ENCODE data around the gene TBCC. TPM values are rescaled to one million over a fixed set of nuclear protein-coding genes. Genes with fewer than 3 reads are reported as not detected.
A peak's percentile ranks its signal among the peaks of the same experiment; 100 is the strongest.
"Not testable (repeated sequence)": the region's sequence is repeated elsewhere in the genome, so short reads cannot be mapped to it uniquely, and the experiment has no call there.

Gene TBCC
- total RNA-seq, 2 experiments from 2014 or later = 26.7 to 29.1 TPM

DNA sequence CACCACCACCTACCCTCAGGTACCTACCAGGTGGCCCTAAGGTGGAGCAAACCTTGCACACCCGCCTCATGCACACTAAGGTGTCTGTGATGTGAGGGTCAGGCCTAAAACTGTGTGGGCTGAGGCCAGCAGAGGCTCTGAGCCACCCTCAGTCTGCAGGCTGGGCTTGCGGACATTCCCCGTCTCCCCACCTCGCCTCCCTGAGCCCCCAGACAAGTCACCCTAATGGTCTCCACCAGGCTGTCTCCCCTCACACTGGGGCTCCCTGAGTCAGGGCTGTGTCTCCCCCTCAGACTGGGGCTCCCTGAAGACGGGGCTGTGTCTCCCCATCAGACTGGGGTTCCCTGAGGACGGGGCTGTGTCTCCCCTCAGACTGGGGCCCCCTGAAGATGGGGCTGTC, 36.0 kb downstream of the TBCC start:
- Mint-ChIP-seq H3K4me1 (ENCODE audit: low read depth) (no peaks in the 10 kb centered on the region), H3K9me3 (ENCODE audit: insufficient read depth) (peaks cover 12% of the 10 kb centered on the region), H3K27me3 (ENCODE audit: low read depth) (no peaks in the 10 kb centered on the region), H3K4me3 (no peak overlapping the region), H3K36me3 (ENCODE audit: low read depth) (peaks cover 2% of the 10 kb centered on the region), H3K27ac (no peak overlapping the region)
- POLR2A ChIA-PET = interaction anchor here (0.7 kb wide), 1 partner anchor 36 kb away, joined by 3 read pairs; the partner anchor contains the start of gene TBCC
- CTCF ChIA-PET = no interaction called here
- no peak for ATAC-seq
- DNase-seq = no peak

DNA sequence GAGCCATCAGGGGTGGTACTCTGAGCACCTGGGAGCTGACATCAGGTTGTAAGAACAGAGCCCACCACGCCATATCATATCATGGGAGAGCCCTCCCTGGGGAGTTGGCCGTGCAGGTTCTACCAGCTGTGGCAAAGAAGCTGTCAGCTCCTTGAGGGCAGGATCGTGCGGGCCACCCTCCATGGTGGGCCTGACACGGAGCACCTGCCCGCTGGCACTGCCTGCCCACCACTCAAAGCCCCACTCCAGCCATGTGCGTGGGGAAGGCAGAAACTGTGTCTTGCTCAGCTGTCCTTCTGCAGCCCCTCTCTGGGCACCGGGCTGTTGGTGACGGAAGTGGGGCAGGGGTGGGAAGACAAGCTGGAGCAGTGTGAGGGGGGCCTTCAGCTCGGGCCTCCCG, 37.8 kb downstream of the TBCC start:
- ChIA-PET POLR2A (no interaction called here), CTCF (interaction anchor here (1.7 kb wide), 1 partner anchor 18 kb away, joined by 7 read pairs; no protein-coding TSS in a partner anchor)
- Mint-ChIP-seq H3K4me3 (no peak overlapping the region), H3K36me3 (ENCODE audit: low read depth) (peaks cover 2% of the 10 kb centered on the region), H3K4me1 (ENCODE audit: low read depth) (no peaks in the 10 kb centered on the region), H3K27me3 (ENCODE audit: low read depth) (no peaks in the 10 kb centered on the region), H3K27ac (no peak overlapping the region), H3K9me3 (ENCODE audit: insufficient read depth) (peaks cover 12% of the 10 kb centered on the region)
- no peak for ATAC-seq
- DNase-seq = no peak

DNA sequence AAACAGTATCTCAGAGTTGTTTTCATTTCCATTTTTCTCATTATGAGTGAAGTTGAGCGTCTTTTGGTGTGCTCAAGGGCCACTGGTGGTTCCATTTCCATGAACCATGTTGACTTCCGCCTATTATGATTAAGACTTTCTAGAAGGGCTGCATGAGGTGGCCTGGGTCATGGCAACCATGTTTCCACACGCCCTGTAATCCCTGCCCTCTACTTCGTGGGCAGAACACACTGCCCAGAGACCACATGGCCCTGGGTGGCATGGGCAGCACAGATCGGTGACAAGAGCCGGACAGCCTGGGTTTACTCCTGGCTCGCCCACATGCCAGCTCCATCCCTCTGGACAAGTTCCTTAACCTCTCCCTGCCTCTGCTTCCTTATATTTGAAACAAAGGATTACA, 38.3 kb downstream of the TBCC start:
- DNase-seq = no peak
- CTCF ChIA-PET = interaction anchor here (1.7 kb wide), 1 partner anchor 18 kb away, joined by 7 read pairs; no protein-coding TSS in a partner anchor
- no peak overlapping the region for H3K4me3 Mint-ChIP-seq
- H3K27ac Mint-ChIP-seq = no peak overlapping the region
- no peaks in the 10 kb centered on the region for H3K27me3 Mint-ChIP-seq (ENCODE audit: low read depth)
- H3K36me3 Mint-ChIP-seq (ENCODE audit: low read depth) = peaks cover 2% of the 10 kb centered on the region
- no peaks in the 10 kb centered on the region for H3K4me1 Mint-ChIP-seq (ENCODE audit: low read depth)
- peaks cover 11% of the 10 kb centered on the region for H3K9me3 Mint-ChIP-seq (ENCODE audit: insufficient read depth)
- POLR2A ChIA-PET = no interaction called here
- no peak for ATAC-seq

DNA sequence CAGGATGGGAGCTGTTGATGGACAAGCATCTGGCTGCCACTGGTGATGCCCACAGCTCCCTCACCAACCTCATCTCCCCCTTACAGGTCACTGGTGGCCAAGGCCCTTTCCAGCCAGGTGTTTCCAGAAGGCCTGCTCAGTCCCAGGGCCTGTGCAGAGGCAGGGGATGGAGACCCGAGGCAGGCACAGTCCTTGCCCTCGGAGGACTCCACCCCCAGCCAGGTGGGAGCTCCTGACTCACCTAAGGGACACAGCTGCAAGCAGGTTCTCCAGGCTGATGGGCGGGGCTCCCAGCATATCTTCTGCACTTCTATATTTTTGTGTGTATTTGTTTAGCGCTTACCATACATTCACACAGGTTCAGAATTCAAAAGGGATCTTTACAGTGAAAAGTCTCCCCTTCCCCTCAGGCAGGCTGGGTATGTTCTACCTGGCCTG, 40.9 kb downstream of the TBCC start:
- Mint-ChIP-seq H3K36me3 (ENCODE audit: low read depth) (no peaks in the 10 kb centered on the region), H3K27me3 (ENCODE audit: low read depth) (no peaks in the 10 kb centered on the region), H3K9me3 (ENCODE audit: insufficient read depth) (no peaks in the 10 kb centered on the region), H3K4me1 (ENCODE audit: low read depth) (peaks cover 3% of the 10 kb centered on the region), H3K4me3 (no peak overlapping the region), H3K27ac (no peak overlapping the region)
- ChIA-PET CTCF (interaction anchor here (0.9 kb wide), 2 partner anchors 21 to 43 kb away, joined by 3 read pairs; no protein-coding TSS in a partner anchor), POLR2A (no interaction called here)
- ATAC-seq = no peak
- DNase-seq = no peak

DNA sequence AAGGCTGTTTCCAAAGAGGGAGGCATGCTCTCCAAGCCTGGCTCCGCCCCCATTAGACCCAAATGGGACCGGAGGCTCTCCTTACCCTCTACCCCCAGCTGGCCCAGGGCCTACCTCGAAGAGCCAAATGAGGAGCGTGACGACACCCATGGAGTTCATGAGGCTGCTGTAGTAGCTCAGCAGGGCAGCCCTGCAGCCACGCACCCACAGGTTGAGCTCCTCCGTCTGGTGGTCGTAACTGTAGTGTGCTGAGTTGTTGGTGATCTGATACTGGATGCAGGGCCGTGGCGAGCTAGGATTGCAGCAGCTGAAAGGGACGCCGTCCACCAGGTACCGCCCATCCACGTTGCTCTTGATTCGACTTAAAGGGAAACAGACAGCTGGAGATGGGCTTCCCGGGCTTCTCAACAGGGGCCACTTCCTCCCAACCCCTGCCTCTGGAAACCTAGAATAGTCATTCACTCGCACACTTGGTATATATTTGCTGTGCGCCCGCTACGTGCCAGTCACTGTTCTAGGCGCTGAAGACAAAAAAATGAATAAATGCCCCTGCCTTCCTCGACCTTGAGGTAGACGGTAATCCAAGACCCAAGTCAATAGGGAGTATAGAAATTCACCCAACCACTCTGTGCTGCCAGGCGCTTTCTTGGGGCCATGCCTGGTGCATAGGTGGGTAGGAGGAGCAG, 41.5 kb downstream of the TBCC start:
- Mint-ChIP-seq H3K4me1 (ENCODE audit: low read depth) (peaks cover 3% of the 10 kb centered on the region), H3K4me3 (no peak overlapping the region), H3K9me3 (ENCODE audit: insufficient read depth) (no peaks in the 10 kb centered on the region), H3K27ac (no peak overlapping the region), H3K27me3 (ENCODE audit: low read depth) (no peaks in the 10 kb centered on the region), H3K36me3 (ENCODE audit: low read depth) (no peaks in the 10 kb centered on the region)
- DNase-seq (no peak), ATAC-seq (no peak)
- ChIA-PET CTCF (interaction anchor here (0.9 kb wide), 2 partner anchors 21 to 43 kb away, joined by 3 read pairs; no protein-coding TSS in a partner anchor), POLR2A (no interaction called here)

DNA sequence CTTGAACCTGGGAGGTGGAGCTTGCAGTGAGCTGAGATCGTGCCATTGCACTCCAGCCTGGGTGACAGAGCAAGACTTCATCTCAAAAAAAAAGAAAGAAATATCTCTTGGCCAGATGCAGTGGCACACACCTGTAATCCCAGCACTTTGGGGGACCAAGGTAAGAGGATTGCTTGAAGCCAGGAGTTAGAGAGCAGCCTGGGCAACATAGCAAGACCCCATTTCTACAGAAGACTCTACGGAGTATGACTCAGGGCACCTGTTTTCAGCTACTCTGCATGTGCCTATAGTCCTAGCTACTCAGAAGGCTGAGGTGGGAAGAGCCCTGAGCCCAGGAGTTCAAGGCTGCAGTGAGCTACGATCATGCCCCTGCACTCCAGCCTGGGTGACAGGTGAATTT, 43.1 kb downstream of the TBCC start:
- ATAC-seq; H3K27ac Mint-ChIP-seq; H3K36me3 Mint-ChIP-seq (ENCODE audit: low read depth); H3K9me3 Mint-ChIP-seq (ENCODE audit: insufficient read depth); H3K27me3 Mint-ChIP-seq (ENCODE audit: low read depth); DNase-seq; H3K4me1 Mint-ChIP-seq (ENCODE audit: low read depth); H3K4me3 Mint-ChIP-seq; POLR2A ChIA-PET: not testable (repeated sequence)
- CTCF ChIA-PET = interaction anchor here (0.5 to 1.1 kb wide), 3 partner anchors 23 to 42 kb away, joined by 3 read pairs; no protein-coding TSS in a partner anchor

DNA sequence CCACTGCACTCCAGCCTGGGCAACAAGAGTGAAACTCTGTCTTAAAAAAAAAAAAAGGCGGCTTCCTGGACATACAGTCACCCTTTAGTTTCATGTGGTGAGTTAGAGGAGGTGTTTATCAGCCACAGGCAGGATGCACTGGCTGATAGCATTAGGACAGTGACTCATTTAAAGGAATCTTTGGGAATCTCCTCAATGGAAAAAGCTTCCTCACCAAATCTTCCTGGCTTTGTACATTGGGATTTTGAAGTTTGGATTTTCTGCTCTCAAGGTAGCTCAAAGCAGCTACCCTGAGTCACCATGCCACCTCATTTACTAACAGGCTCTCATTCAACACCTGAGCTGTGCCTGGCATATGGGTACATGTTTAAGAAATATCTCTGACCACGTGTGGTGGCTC, 43.7 kb downstream of the TBCC start:
- H3K4me1 Mint-ChIP-seq (ENCODE audit: low read depth) = peaks cover 3% of the 10 kb centered on the region
- H3K36me3 Mint-ChIP-seq (ENCODE audit: low read depth) = no peaks in the 10 kb centered on the region
- POLR2A ChIA-PET = no interaction called here
- H3K4me3 Mint-ChIP-seq = no peak overlapping the region
- DNase-seq = no peak
- H3K9me3 Mint-ChIP-seq (ENCODE audit: insufficient read depth) = no peaks in the 10 kb centered on the region
- no peaks in the 10 kb centered on the region for H3K27me3 Mint-ChIP-seq (ENCODE audit: low read depth)
- ATAC-seq = no peak
- CTCF ChIA-PET = interaction anchor here (0.5 to 1.3 kb wide), 3 partner anchors 9 to 41 kb away, joined by 3 to 6 read pairs (median 3); no protein-coding TSS in a partner anchor
- no peak overlapping the region for H3K27ac Mint-ChIP-seq

DNA sequence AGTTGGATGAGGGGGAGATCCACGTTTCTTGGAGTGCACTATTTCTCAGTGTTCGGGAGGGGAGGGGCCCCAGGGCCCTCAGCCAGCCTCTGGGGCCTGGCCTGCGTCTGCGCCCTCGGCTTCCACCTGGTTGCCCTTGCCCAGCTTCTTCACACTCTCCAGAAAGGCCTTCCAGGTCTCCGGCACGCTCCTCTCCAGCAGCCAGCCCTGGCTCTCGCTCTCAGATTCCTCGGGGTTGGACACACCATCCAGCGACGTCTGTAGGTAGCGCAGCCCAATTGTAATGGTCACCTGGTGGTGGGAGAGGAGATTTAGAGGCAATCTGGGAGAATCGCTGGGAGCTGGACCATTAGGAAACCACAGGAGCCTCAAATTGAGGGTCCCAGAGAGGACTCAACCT, 47.7 kb downstream of the TBCC start:
- Mint-ChIP-seq H3K27ac (no peak overlapping the region), H3K4me3 (no peak overlapping the region), H3K4me1 (ENCODE audit: low read depth) (peaks cover 22% of the 10 kb centered on the region), H3K36me3 (ENCODE audit: low read depth) (peaks cover 13% of the 10 kb centered on the region), H3K27me3 (ENCODE audit: low read depth) (no peaks in the 10 kb centered on the region), H3K9me3 (ENCODE audit: insufficient read depth) (no peaks in the 10 kb centered on the region)
- DNase-seq = no peak
- POLR2A ChIA-PET = interaction anchor here (0.6 kb wide), 1 partner anchor 91 kb away, joined by 3 read pairs; no protein-coding TSS in a partner anchor
- no peak for ATAC-seq
- CTCF ChIA-PET = no interaction called here

DNA sequence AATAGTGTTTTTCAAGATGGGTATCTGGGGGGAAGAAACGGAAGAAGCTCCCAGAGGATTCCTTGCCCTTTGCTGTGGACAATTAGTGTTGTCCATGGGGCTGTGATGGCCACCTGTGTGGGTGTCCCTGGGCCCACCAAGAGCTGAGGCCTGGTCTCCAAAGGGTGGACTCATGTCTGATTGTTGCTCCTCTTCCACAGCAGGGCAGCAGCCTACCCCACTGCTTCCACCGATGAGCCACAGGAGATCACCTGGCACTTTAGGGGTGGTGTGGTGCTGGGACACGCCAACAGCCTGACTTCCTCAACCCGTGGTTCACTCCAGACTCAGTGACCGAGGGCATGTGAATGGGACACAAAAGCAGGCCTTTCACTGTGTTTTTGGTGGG, 48.6 kb downstream of the TBCC start:
- no peak overlapping the region for H3K4me3 Mint-ChIP-seq
- H3K4me1 Mint-ChIP-seq (ENCODE audit: low read depth) = peaks cover 31% of the 10 kb centered on the region
- peaks cover 23% of the 10 kb centered on the region for H3K36me3 Mint-ChIP-seq (ENCODE audit: low read depth)
- no peak overlapping the region for H3K27ac Mint-ChIP-seq
- no peaks in the 10 kb centered on the region for H3K9me3 Mint-ChIP-seq (ENCODE audit: insufficient read depth)
- ATAC-seq (no peak), DNase-seq (no peak)
- no peaks in the 10 kb centered on the region for H3K27me3 Mint-ChIP-seq (ENCODE audit: low read depth)
- CTCF ChIA-PET = interaction anchor here (1.1 to 6.4 kb wide), 2 partner anchors 29 to 35 kb away, joined by 3 to 53 read pairs; no protein-coding TSS in a partner anchor
- POLR2A ChIA-PET = interaction anchor here (0.7 to 1.0 kb wide), 2 partner anchors 29 to 74 kb away, joined by 3 to 6 read pairs; no protein-coding TSS in a partner anchor

DNA sequence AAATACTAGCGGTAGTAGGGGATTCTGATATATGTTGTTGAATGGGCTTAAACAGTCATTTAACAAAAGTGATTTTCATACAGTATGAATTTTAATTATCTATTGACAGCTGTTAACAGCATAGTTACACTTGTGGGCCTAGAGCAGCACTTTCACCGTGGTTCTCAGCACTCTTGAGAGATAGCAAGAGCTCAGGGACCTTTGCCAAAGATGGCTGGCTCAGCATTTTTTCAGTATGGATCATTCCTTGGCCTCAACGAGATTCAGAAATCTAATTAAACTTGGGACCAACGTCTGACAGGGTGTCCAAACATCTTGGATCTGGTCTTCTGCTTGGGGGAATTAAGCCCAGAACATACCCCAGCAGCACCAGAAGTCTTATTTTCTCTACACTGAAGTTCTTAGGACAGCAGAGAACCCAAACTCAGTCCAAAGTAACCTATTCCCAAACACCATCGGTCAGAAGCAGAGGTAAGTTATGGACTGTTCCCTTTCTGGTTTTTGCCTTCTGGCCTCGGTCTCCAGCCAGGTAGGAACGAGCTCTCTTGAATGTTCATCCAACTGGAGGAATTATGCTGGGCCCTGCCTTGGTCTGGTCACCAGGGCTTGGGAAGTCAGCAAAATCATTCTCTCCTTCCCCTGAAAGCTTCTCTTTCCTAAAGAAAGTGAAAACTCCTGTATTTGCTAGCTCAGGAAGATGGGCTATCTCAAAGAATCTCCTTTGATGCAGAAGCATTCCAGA, 49.2 kb downstream of the TBCC start:
- peaks cover 34% of the 10 kb centered on the region for H3K4me1 Mint-ChIP-seq (ENCODE audit: low read depth)
- ATAC-seq (no peak), DNase-seq (no peak)
- no peaks in the 10 kb centered on the region for H3K9me3 Mint-ChIP-seq (ENCODE audit: insufficient read depth)
- H3K27ac Mint-ChIP-seq = no peak overlapping the region
- no peak overlapping the region for H3K4me3 Mint-ChIP-seq
- POLR2A ChIA-PET = interaction anchor here (0.7 to 1.0 kb wide), 2 partner anchors 29 to 75 kb away, joined by 3 to 6 read pairs; no protein-coding TSS in a partner anchor
- no peaks in the 10 kb centered on the region for H3K27me3 Mint-ChIP-seq (ENCODE audit: low read depth)
- CTCF ChIA-PET = interaction anchor here (1.1 to 6.4 kb wide), 2 partner anchors 29 to 34 kb away, joined by 3 to 53 read pairs; no protein-coding TSS in a partner anchor
- peaks cover 23% of the 10 kb centered on the region for H3K36me3 Mint-ChIP-seq (ENCODE audit: low read depth)

DNA sequence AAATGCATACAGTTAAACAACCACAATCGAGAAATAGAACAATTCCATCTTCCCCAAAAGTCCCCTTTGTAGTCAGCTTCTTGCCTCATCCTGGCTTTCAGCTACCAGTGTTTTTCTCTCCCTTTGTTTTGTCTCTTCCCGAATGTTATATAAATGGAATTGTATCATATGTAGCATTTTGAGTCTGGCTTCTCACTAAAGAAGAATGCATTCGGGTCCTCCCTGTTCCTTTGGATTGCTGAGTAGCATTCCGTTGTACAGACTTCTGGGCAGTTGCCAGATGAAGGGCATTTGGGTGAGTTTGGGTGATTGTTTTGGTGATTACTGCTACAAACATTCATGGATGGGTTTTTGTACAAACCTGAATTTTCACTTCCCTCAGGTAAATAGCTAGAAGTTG, 51.3 kb downstream of the TBCC start:
- H3K4me3 Mint-ChIP-seq = no peak overlapping the region
- DNase-seq (no peak), ATAC-seq (no peak)
- POLR2A ChIA-PET = interaction anchor here (0.9 to 1.9 kb wide), 4 partner anchors 23 to 235 kb away, joined by 3 to 7 read pairs (median 4); partner anchors contain the start of genes BICRAL and TBCC
- peak overlapping the region; percentile 88 for H3K27ac Mint-ChIP-seq
- H3K4me1 Mint-ChIP-seq (ENCODE audit: low read depth) = peaks cover 43% of the 10 kb centered on the region
- peaks cover 40% of the 10 kb centered on the region for H3K36me3 Mint-ChIP-seq (ENCODE audit: low read depth)
- H3K27me3 Mint-ChIP-seq (ENCODE audit: low read depth) = no peaks in the 10 kb centered on the region
- CTCF ChIA-PET = interaction anchor here (0.8 to 6.4 kb wide), 3 partner anchors 32 to 206 kb away, joined by 3 to 53 read pairs (median 17); no protein-coding TSS in a partner anchor
- H3K9me3 Mint-ChIP-seq (ENCODE audit: insufficient read depth) = no peaks in the 10 kb centered on the region

Measured in activated CD8-positive, alpha-beta T cell treated with anti-CD3 and anti-CD28 coated beads, Interleukin-2, amount 10 ng/mL, durations not matched to agents 7 days and 5 days (primary cell).